ENCODE data around the gene EMID1.

EMID1 gene

DNA sequence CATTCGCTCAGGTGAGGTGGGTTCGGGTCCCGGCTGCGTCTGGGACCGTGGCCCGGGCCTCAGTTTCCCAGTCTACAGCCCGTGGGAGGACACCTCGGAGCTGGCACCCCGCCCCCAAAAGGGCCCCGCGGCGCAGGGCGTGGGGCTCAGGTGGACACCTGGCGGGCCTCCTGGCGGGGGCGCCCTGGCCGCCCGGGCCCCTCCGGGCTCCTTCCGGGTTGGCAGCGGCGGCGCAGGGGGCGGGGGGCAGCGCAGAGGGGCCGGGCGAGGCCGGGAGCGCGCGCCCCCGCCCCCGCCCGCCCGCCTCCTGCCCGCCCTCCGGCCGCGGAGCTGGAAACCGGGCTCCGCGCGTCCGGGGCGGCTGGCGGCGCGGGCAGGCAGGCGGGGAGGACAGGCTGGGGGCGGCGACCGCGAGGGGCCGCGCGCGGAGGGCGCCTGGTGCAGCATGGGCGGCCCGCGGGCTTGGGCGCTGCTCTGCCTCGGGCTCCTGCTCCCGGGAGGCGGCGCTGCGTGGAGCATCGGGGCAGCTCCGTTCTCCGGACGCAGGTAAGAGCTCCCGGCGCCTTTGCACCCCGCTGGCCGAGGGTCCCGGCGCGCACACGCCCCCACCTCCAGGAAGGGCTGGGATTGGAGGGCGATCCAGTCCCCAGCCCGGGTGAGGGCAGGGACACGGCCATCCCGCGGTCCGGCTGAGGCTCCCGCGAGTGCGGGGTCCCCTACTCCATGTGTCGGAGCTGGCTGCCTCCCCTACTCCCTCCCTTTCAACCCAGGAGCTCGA lies at the start of gene EMID1:
TSS of gene EMID1 (plus strand) at position 303 of the 778 bp plus-strand sequence. CDS start at position 446, 143 bp downstream.
- peak within 1 kb of the TSS; percentile 56 for H3K4me3 ChIP-seq (ENCODE audit: low read depth, low read length)
- no peak for DNase-seq (ENCODE audit: low read depth)

DNA sequence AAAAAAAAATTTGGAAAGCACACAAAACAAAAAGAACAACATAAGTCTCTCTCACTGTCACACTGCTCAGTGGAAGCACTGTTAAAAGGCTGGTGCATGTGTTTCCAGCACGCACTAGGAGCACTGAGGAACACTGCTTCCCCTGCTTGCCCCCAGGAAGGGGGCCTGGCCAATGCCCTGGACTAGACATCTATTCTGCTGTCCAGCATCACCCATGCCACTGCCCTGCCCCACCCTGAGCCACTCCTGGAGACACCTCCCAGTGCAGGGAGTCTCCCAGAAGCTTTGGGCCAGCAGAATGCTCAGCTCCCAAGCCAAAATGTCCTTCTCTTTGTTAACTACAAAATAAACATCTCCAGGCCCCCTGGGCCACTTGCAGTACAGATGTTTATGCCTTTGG lies 49.7 kb upstream of the EMID1 start:
- H3K4me3 ChIP-seq (ENCODE audit: low read depth, low read length), result no peak overlapping the region

GRCh38 chr22:29156507-29156906 lies 49.2 kb upstream of the EMID1 start:
- DNase-seq (ENCODE audit: low read depth), result no peak
- H3K4me3 ChIP-seq (ENCODE audit: low read depth, low read length), result no peak overlapping the region

More for the DNA sequence above, 49.7 kb upstream of the EMID1 start:
- DNase-seq (ENCODE audit: low read depth), result no peak

DNA sequence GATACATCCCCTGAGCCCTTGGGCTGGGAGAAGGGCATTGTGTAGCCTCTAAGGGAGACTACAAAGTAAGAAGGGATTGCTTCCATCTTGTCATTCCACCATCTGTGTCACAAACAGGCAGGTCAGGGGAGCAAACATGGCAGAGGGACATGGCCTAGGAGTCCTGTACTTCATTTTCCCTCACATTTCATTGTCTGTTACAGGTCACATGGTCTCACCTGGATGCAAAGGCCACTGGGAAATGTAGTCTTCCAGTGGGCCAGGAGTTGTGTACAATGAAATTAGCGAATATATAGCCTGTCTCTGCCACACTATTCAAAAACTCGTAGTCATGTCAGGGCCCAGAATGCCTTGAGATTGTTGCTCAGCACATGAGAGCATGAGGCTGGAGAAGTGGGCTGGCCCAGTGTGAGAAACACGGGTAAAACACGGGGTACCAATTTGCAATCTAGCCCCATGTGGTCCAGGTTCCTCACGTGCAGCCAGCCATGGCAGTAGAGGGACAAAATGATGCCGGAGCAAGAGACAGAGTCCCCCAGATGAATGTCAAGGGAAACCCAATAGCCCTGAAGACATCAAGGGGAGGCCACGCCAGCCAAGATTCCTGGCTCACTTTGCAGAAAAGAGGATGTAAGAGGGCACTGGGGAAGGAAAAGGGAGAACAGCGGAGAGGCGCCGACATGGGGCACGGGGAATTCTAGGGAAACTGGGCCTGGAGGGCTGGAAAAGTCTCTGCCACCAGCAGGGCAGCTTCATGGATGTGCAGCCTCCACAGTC lies 47.7 kb upstream of the EMID1 start:
- H3K4me3 ChIP-seq (ENCODE audit: low read depth, low read length), result no peak overlapping the region
- DNase-seq (ENCODE audit: low read depth), result no peak

GRCh38 chr22:29158546-29158945 lies 47.1 kb upstream of the EMID1 start:
- no peak for DNase-seq (ENCODE audit: low read depth)
- no peak overlapping the region for H3K4me3 ChIP-seq (ENCODE audit: low read depth, low read length)

- DNase-seq (ENCODE audit: low read depth), result no peak
- H3K4me3 ChIP-seq (ENCODE audit: low read depth, low read length), result no peak overlapping the region
Measured at GRCh38 chr22:29163808-29164207, 41.9 kb upstream of the EMID1 start.

- DNase-seq (ENCODE audit: low read depth), result no peak
- H3K4me3 ChIP-seq (ENCODE audit: low read depth, low read length), result no peak overlapping the region
Measured at GRCh38 chr22:29165321-29166060, 40.2 kb upstream of the EMID1 start.

GRCh38 chr22:29166180-29166579 lies 39.5 kb upstream of the EMID1 start:
- no peak overlapping the region for H3K4me3 ChIP-seq (ENCODE audit: low read depth, low read length)

GRCh38 chr22:29167032-29167911 lies 38.4 kb upstream of the EMID1 start:
- DNase-seq (ENCODE audit: low read depth), result no peak
- no peak overlapping the region for H3K4me3 ChIP-seq (ENCODE audit: low read depth, low read length)

More at GRCh38 chr22:29166180-29166579, 39.5 kb upstream of the EMID1 start:
- DNase-seq (ENCODE audit: low read depth), result no peak

DNA sequence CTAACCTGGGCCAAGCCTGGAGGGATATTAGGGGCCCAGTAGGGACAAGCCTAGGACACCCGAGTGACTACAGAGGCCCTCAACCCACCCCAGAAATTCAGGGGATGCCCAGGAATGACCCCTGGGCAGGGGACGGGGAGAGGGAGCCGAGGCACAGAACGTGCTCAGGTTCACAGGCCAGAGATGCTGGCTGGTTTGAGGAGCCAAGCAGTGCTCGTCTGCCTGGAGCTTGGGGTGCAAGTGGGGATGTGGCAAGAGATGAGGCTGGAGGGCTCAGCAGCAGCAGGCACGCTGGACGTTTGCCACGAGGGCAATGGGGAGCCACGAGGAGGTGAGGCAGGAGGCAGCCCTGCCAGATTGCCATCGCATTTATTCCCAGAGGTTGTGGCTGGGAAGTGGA lies 34.0 kb upstream of the EMID1 start:
- H3K4me3 ChIP-seq (ENCODE audit: low read depth, low read length), result no peak overlapping the region

GRCh38 chr22:29172216-29172615 lies 33.5 kb upstream of the EMID1 start:
- DNase-seq (ENCODE audit: low read depth), result no peak
- H3K4me3 ChIP-seq (ENCODE audit: low read depth, low read length), result no peak overlapping the region

More for the DNA sequence above, 34.0 kb upstream of the EMID1 start:
- no peak for DNase-seq (ENCODE audit: low read depth)

DNA sequence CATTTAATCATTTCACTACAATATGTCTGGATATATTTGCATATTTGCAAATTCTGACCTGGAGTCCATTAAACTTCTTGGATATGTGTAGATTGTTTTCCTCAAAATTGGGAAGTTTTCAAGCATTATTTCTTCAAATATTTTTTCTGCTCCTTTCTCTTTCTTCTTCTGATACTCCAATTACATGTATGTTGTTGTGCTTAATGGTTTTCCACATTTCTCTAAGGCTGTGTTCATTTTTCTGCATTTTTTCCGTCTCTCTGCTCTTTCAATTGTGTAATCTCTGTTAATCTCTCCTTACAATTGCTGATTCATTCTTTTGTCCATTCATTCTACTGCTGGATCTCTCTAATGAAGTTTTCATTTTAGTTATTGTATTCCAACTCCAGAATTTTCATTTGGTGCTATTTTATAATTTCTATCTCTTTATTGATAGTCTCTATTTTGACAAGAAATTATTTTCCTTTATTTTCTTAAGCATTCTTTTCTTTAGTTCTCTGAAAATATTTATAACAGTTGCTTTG lies 30.3 kb upstream of the EMID1 start:
- no peak for DNase-seq (ENCODE audit: low read depth)
- no peak overlapping the region for H3K4me3 ChIP-seq (ENCODE audit: low read depth, low read length)

DNA sequence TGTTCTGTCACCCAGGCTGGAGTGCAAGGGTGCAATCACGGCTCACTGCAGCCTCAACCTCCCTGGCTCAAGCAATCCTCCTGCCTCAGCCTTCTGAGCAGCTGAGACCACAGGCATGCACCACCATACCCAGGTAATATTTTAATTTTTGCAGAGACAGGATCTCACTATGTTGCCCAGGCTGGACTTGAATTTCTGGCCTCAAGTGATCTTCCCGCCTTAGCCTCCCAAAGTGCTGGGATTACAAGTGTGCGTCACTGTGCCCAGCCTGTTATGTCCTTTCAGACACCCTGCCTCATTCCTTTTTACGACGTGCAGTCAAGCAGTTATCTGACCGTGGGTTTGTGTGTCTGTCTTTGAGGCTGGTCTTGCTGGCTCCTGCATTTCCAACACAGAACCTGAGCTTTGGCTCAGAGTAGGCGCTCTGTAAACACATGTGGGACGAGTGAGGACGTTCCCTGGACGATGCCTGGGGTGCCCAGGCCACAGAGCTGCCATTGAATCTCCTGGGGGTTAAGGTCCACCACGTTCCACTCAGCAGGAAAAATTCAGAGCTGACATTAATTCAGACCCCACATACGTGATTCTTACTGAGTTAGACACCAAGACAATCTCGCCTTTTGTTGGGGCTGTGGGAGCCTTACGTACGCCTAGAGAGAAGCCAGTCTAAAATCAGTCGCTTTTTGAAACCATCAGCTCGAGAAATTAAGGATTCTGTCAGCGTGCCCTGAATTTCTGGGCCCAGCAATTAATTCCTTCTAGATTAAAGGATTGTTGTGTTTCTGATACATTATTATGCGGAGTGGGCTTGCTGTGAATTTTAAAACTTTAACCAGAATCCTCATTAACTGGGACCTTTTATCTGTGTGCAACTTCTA lies 21.5 kb upstream of the EMID1 start:
- DNase-seq (ENCODE audit: low read depth), result no peak
- H3K4me3 ChIP-seq (ENCODE audit: low read depth, low read length), result no peak overlapping the region

- DNase-seq (ENCODE audit: low read depth), result no peak
- H3K4me3 ChIP-seq (ENCODE audit: low read depth, low read length), result no peak overlapping the region
Measured at GRCh38 chr22:29184849-29185490, 20.7 kb upstream of the EMID1 start.

DNA sequence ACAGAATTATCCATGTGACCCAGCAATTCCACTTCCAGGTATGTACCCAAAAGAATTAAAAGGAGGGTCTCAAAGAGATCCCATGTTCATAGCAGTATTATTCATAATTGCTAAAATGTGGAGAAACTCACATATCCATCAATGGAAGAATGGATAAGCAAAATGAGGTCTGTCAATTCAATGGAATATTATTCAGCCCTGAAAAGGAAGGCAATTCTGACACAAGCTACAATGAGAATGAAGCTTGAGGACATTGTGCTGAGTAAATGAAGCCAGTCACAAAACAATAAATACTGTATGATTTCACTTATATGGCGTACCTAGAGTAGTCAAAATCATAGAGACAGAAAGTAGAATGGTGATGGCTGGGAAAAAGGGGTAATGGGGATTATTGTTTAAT lies 19.4 kb upstream of the EMID1 start:
- DNase-seq (ENCODE audit: low read depth), result no peak
- H3K4me3 ChIP-seq (ENCODE audit: low read depth, low read length), result no peak overlapping the region

- no peak overlapping the region for H3K4me3 ChIP-seq (ENCODE audit: low read depth, low read length)
- DNase-seq (ENCODE audit: low read depth), result no peak
Measured at GRCh38 chr22:29187831-29188230, 17.9 kb upstream of the EMID1 start.

DNA sequence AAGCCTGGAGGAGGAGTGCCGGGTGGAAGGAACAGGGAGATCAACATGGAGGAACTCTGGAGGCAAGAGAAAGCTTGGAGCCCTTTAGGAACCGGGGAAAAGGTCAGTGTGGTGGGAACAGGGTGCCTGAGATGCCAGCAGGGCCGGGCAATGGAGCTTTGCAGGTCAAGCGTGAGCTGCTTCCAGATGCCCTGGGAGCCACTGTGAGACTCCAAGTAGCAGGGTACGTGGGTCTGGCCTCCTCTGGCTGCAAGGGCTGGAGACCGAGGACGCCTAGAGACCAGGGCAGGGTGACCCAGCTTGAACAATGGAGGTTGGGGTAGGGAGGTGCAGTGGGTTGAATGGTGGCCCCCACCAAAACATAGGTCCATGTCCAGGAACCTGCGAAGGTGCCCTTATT lies 15.6 kb upstream of the EMID1 start:
- no peak for DNase-seq (ENCODE audit: low read depth)
- H3K4me3 ChIP-seq (ENCODE audit: low read depth, low read length), result no peak overlapping the region

DNA sequence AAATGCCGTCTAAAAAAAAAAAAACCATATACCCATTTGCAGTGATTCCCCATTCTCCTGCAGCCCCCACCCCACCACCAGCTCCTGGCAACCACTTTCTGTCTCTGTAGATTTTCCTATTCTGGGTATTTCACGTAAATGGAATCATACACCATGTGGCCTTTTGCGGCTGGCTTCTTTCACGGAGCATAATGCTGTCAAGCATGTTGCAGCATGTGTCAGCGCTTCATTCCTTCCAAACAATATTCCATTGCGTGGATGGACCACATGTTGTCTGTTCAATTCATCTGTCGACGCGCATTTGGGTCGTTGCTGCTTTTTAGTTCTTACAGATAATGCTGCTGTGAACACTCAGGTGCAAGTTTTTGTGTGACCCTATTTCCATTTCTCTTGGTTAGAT lies 14.8 kb upstream of the EMID1 start:
- no peak for DNase-seq (ENCODE audit: low read depth)
- H3K4me3 ChIP-seq (ENCODE audit: low read depth, low read length), result no peak overlapping the region
